GM12878 (cell line): Measurements from ENCODE around the gene GALE. TPM values are rescaled to one million over a fixed set of nuclear protein-coding genes. Genes with fewer than 3 reads are reported as not detected.

Source experiments
- ATAC-seq: fragments of 200-7000 bp; cut with Tn5 transposase; 3 replicates; pipeline ENCODE4 v1.9.1; 2020; ENCODE audit warnings: mild to moderate bottlenecking, moderate library complexity
- BruUV-seq: library from RNA; stranded (reverse); fragments of 400-500 nt; replicated peaks from 2 replicates; lab custom pipeline; 2021; lab: Mats Ljungman, UMichigan
- CTCF ChIA-PET: fragments of 300-600 bp; sonication (Branson Sonifier 250); formaldehyde crosslinking; extraction: SDS; loops from one replicate; lab custom pipeline; 2021; ENCODE audit warnings: inconsistent platforms; lab: Yijun Ruan, JAX
- POLR2A ChIA-PET: fragments of 350-600 bp; formaldehyde crosslinking; extraction: SDS; loops from one replicate; lab custom pipeline; 2021; ENCODE audit warnings: inconsistent platforms; lab: Charles Lee
- RAD21 ChIA-PET: fragments of 300-600 bp; sonication (Branson Sonifier 250); formaldehyde crosslinking; loops from one replicate; lab custom pipeline; 2023; ENCODE audit warnings: antibody characterized with exemption; ENCODE audit not compliant: unreplicated experiment; lab: Charles Lee
- SMC1A ChIA-PET: fragments of 300-600 bp; sonication (Branson Sonifier 250); formaldehyde crosslinking; loops from one replicate; lab custom pipeline; 2023; ENCODE audit not compliant: unreplicated experiment, uncharacterized antibody; lab: Charles Lee
- DNase-seq: peaks from one replicate; pipeline ENCODE4 v3.0.0-alpha.2; 2011; ENCODE audit warnings: low read depth, low spot score
- FAIRE-seq: peaks from 3 replicates; lab custom pipeline; 2011; peaks lifted over from hg19 to GRCh38; lab: Jason Lieb, UNC
- H2AFZ ChIP-seq: 2 replicates; pipeline ENCODE4 v1.6.0; 2011; ENCODE audit warnings: low read depth, low read length, control low read depth; ENCODE audit not compliant: control insufficient read depth
- H3K27ac ChIP-seq: 2 replicates; pipeline ENCODE4 v1.5.1; 2011; ENCODE audit warnings: control low read depth; ENCODE audit not compliant: control insufficient read depth, insufficient read depth
- H3K27me3 ChIP-seq, 2 experiments: replicated peaks in 1 of 2; 2 replicates each; pipeline versions ENCODE4 v1.6.0 to v1.6.1; 2011; ENCODE audit warnings: low read length in 1 of 2; ENCODE audit not compliant: control insufficient read depth in 2 of 2, insufficient read depth in 2 of 2
- H3K36me3 ChIP-seq, 2 experiments: 2 replicates each; pipeline ENCODE4 v1.5.1; 2011; ENCODE audit warnings: low read length in 1 of 2; ENCODE audit not compliant: control insufficient read depth in 2 of 2, insufficient read depth in 2 of 2
- H3K4me1 ChIP-seq: 2 replicates; pipeline ENCODE4 v1.6.1; 2011; ENCODE audit warnings: mild to moderate bottlenecking, low read length, moderate library complexity, mixed read lengths; ENCODE audit not compliant: control insufficient read depth, insufficient read depth
- H3K4me2 ChIP-seq: 2 replicates; pipeline ENCODE4 v1.6.0; 2011; ENCODE audit warnings: control low read depth; ENCODE audit not compliant: control insufficient read depth, insufficient read depth
- H3K4me3 ChIP-seq: fragments of 200-600 bp; sonication (generic); 2 replicates; pipeline ENCODE4 v1.5.1; 2016
- H3K79me2 ChIP-seq: 2 replicates; pipeline ENCODE4 v1.6.0; 2011; ENCODE audit warnings: low read length; ENCODE audit not compliant: control insufficient read depth, insufficient read depth
- H3K9ac ChIP-seq: 2 replicates; pipeline ENCODE4 v1.8.0; 2011; ENCODE audit warnings: low read length, control low read depth, mixed read lengths; ENCODE audit not compliant: control insufficient read depth, insufficient read depth
- H3K9me3 ChIP-seq: replicated peaks from 3 replicates; pipeline ENCODE4 v1.5.1; 2011; ENCODE audit warnings: mild to moderate bottlenecking, low read length; ENCODE audit not compliant: control insufficient read depth, insufficient read depth
- H4K20me1 ChIP-seq: 2 replicates; pipeline ENCODE4 v1.6.0; 2011; ENCODE audit not compliant: control insufficient read depth, insufficient read depth
- BACH1 ChIP-seq: fragments of 450-650 bp; IDR thresholded peaks from 2 replicates; pipeline ENCODE4 v1.6.1; 2017; ENCODE audit warnings: mild to moderate bottlenecking, borderline replicate concordance
- CEBPZ ChIP-seq: fragments of 150-350 bp; IDR thresholded peaks from 2 replicates; pipeline ENCODE4 v1.6.1; 2016; ENCODE audit warnings: low read depth, low read length
- CHD4 ChIP-seq: fragments of 200-600 bp; sonication (generic); IDR thresholded peaks from 2 replicates; pipeline ENCODE4 v1.6.1; 2016; ENCODE audit warnings: mild to moderate bottlenecking
- FOXM1 ChIP-seq: IDR thresholded peaks from 2 replicates; pipeline ENCODE4 v1.6.1; 2012; ENCODE audit warnings: low read depth, mild to moderate bottlenecking, inconsistent platforms, low read length, moderate library complexity
- KAT2A ChIP-seq: conservative IDR thresholded peaks from 2 replicates; pipeline ENCODE4 v1.6.1; 2011; ENCODE audit warnings: low read depth, low read length; ENCODE audit not compliant: control insufficient read depth
- NBN ChIP-seq: fragments of 450-650 bp; IDR thresholded peaks from 2 replicates; pipeline ENCODE4 v1.6.1; 2016
- RAD51 ChIP-seq: fragments of 450-650 bp; IDR thresholded peaks from 2 replicates; pipeline ENCODE4 v1.6.1; 2016; ENCODE audit warnings: moderate library complexity, mild to moderate bottlenecking, inconsistent platforms
- RFX5 ChIP-seq: IDR thresholded peaks from 2 replicates; pipeline ENCODE4 v1.6.1; 2011; ENCODE audit warnings: low read depth, low read length, improper control_type of control experiment
- SMAD5 ChIP-seq: IDR thresholded peaks from 2 replicates; pipeline ENCODE4 v1.6.1; 2016; ENCODE audit warnings: antibody characterized with exemption, low read depth
- TCF7 ChIP-seq: IDR thresholded peaks from 2 replicates; pipeline ENCODE4 v1.6.1; 2014; ENCODE audit warnings: antibody characterized with exemption, borderline replicate concordance
- YY1 ChIP-seq: IDR thresholded peaks from 2 replicates; pipeline ENCODE4 v1.6.1; 2011; ENCODE audit warnings: low read depth, mild to moderate bottlenecking, low read length
- ZBTB33 ChIP-seq: fragments of 450-650 bp; IDR thresholded peaks from 2 replicates; pipeline ENCODE4 v1.6.1; 2017; ENCODE audit warnings: mild to moderate bottlenecking
- ZBTB40 ChIP-seq: fragments of 450-650 bp; IDR thresholded peaks from 2 replicates; pipeline ENCODE4 v1.6.1; 2016; ENCODE audit warnings: mild to moderate bottlenecking, moderate library complexity, borderline replicate concordance
- ZNF207 ChIP-seq: fragments of 450-650 bp; IDR thresholded peaks from 2 replicates; pipeline ENCODE4 v1.6.1; 2014; ENCODE audit warnings: antibody characterized with exemption, mild to moderate bottlenecking, borderline replicate concordance
- WGBS: methylation state at CpG from one replicate; pipeline ENCODE4 v1.1.6; 2016; ENCODE audit warnings: low lambda C conversion rate; ENCODE audit not compliant: insufficient replicate concordance, insufficient coverage; ENCODE audit errors: missing lambda C conversion rate; 5-methylcytosine and 5-hydroxymethylcytosine counted together
- in situ Hi-C: fragments of 300-500 bp; cut with MboI; formaldehyde crosslinking; loops from 9 replicates; pipeline ENCODE4 v1.14.3; 2018; ENCODE audit warnings: mixed read lengths
- intact Hi-C: fragments of 100-400 bp; cut with micrococcal nuclease; formaldehyde crosslinking; loops from one replicate; pipeline ENCODE4 v1.14.2; 2022; ENCODE audit not compliant: unreplicated experiment
- polyA plus RNA-seq, 11 experiments: library from polyadenylated mRNA; depleted of rRNA in 4 of 11; unstranded in 6 of 11; stranded (reverse) in 5 of 11; fragments of >200 nt; fragmentation: Nextera tagmentation in 4 of 11; fragmentation: Illumina TruSeq in 1 of 11; extraction: Ambion mirVana in 4 of 11; extraction: Trizol in 1 of 11; gene quantifications; 1 replicate in 1 of 11; 2 replicates in 10 of 11; pipeline versions ENCODE4 v1.2.1 to v1.2.3, GENCODE V29; 2011 to 2016; ENCODE audit warnings: inconsistent platforms in 2 of 11, missing spikeins in 2 of 11, low read depth in 1 of 11
- total RNA-seq, 4 experiments: library from RNA; depleted of rRNA in 3 of 4; stranded (reverse); fragments of >200 nt in 3 of 4; fragmentation: Illumina TruSeq in 1 of 4; extraction: Trizol in 1 of 4; gene quantifications; 2 replicates each; pipeline versions ENCODE4 v1.2.1 to v1.2.3, GENCODE V29; 2013 to 2021

GALE gene
- total and polyA plus RNA-seq, 10 of the 15 experiments (the other 5 are each of a cell fraction or from before 2014, with no cell fraction given), result 4.2 to 93.7 (median 40.4) TPM

GRCh38 chr1:23825762-23826522, 25.4 kb upstream of the GALE start:
- H2AFZ ChIP-seq, result peak overlapping the region; percentile 75
- no peaks in the 10 kb centered on the region for H4K20me1 ChIP-seq
- POLR2A ChIA-PET, result interaction anchor here (0.6 to 3.5 kb wide), 12 partner anchors 12 to 365 kb away, joined by 3 to 22 read pairs (median 5); partner anchors contain the start of genes GALE and PITHD1
- peak overlapping the region; percentile 82 for H3K27ac ChIP-seq
- H3K27me3 ChIP-seq, result no peaks in the 10 kb centered on the region
- no TSS peak for BruUV-seq
- RAD21 ChIA-PET, result interaction anchor here (0.7 to 2.4 kb wide), 9 partner anchors 16 to 90 kb away, joined by 3 to 16 read pairs (median 5); partner anchors contain the start of gene CNR2
- CTCF ChIA-PET, result interaction anchor here (0.6 to 8.3 kb wide), 10 partner anchors 9 to 90 kb away, joined by 3 to 74 read pairs (median 3); partner anchors contain the start of gene CNR2
- DNase-seq, result peak; percentile 49
- H3K4me3 ChIP-seq, result peak overlapping the region; percentile 83
- H3K9ac ChIP-seq, result peak overlapping the region; percentile 94
- SMC1A ChIA-PET, result interaction anchor here (0.7 to 2.0 kb wide), 11 partner anchors 8 to 150 kb away, joined by 3 to 7 read pairs (median 4); partner anchors contain the start of gene CNR2
- peak overlapping the region; percentile 84 for H3K4me2 ChIP-seq
- in situ Hi-C loops (no loop called here), intact Hi-C loops (loop anchor here (1.0 kb wide), 2 partner anchors 39 to 42 kb away; partner anchors contain the start of gene FUCA1)
- WGBS, result 34% methylated on average over 21 of the region's 24 CpGs
- H3K4me1 ChIP-seq, result no peaks in the 10 kb centered on the region
- no peaks in the 10 kb centered on the region for H3K9me3 ChIP-seq
- peaks cover 10% of the 10 kb centered on the region for H3K79me2 ChIP-seq
- H3K36me3 ChIP-seq, result no peaks in the 10 kb centered on the region
- peak; percentile 85 for ATAC-seq
- FAIRE-seq, result peak; percentile 68
- TF ChIP-seq YY1 (no peak), RAD51 (no peak), ZNF207 (no peak), ZBTB33 (no peak), TCF7 (peak; percentile 26; the same call in 1 of the 2 replicates), BACH1 (peak; percentile 40; the same call in 1 of the 2 replicates), FOXM1 (peak; percentile 57; the same call in 1 of the 2 replicates), KAT2A (no peak), CHD4 (no peak), NBN (no peak; the same call in 1 of the 2 replicates), RFX5 (no peak), ZBTB40 (peak; percentile 34; the same call in 1 of the 2 replicates), CEBPZ (no peak), SMAD5 (no peak)
